Hepatocyte (in vitro differentiated cells): ENCODE data around the gene ALPK3.

Experiments used
- EZH2 ChIP-seq: fragments of 200-600 bp; sonication (generic); IDR thresholded peaks from 2 replicates; pipeline ENCODE4 v1.6.1; 2016; ENCODE audit warnings: antibody characterized with exemption, mild to moderate bottlenecking, borderline replicate concordance
- EZH2phosphoT487 ChIP-seq: fragments of 200-600 bp; sonication (generic); IDR thresholded peaks from one replicate; pipeline ENCODE4 v1.6.1; 2018; ENCODE audit warnings: antibody characterized with exemption, mild to moderate bottlenecking, low read depth, moderate library complexity; ENCODE audit not compliant: unreplicated experiment, severe bottlenecking
- TF ChIP-seq, protein P1 (sequence below): fragments of 200-600 bp; sonication (generic); IDR thresholded peaks from 2 replicates; pipeline ENCODE4 v1.5.1; 2016; ENCODE audit warnings: antibody characterized with exemption, mild to moderate bottlenecking; ENCODE audit not compliant: poor library complexity

DNA sequence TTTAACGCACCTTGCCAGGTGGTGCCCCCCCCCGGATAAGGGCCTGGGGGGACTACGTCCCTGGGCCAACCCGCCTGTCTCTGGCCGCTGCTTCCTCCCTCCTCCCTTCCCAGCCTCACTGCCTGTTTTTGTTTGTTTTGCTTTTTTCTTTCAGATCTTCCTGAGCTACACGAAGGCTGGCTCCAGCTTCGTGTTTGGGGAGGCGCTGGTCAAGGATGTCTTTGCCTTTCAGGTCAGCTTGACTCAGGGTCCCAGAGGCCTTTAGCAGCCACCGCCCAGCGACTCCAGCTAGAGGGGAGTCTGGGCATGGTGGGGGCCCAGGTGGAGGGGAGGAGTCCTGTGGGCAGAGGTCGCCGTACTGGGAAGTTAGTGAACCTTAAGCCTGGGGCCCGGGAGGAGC lies 91.4 kb downstream of the ALPK3 start:
- TF ChIP-seq, protein P1, sequence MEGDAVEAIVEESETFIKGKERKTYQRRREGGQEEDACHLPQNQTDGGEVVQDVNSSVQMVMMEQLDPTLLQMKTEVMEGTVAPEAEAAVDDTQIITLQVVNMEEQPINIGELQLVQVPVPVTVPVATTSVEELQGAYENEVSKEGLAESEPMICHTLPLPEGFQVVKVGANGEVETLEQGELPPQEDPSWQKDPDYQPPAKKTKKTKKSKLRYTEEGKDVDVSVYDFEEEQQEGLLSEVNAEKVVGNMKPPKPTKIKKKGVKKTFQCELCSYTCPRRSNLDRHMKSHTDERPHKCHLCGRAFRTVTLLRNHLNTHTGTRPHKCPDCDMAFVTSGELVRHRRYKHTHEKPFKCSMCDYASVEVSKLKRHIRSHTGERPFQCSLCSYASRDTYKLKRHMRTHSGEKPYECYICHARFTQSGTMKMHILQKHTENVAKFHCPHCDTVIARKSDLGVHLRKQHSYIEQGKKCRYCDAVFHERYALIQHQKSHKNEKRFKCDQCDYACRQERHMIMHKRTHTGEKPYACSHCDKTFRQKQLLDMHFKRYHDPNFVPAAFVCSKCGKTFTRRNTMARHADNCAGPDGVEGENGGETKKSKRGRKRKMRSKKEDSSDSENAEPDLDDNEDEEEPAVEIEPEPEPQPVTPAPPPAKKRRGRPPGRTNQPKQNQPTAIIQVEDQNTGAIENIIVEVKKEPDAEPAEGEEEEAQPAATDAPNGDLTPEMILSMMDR, result no peak
- no peak for TF ChIP-seq EZH2
- TF ChIP-seq EZH2phosphoT487, result no peak
